Airway epithelial cell (primary cell): ENCODE results near the gene SLC34A1. TPM values are rescaled to one million over a fixed set of nuclear protein-coding genes. Genes with fewer than 3 reads are reported as not detected.

ENCODE experiments used
- total RNA-seq: library from RNA; depleted of rRNA; stranded (reverse); fragments of >200 nt; gene quantifications from 2 replicates; pipeline ENCODE4 v1.2.3, GENCODE V29; 2015

The SLC34A1 gene, protein sequence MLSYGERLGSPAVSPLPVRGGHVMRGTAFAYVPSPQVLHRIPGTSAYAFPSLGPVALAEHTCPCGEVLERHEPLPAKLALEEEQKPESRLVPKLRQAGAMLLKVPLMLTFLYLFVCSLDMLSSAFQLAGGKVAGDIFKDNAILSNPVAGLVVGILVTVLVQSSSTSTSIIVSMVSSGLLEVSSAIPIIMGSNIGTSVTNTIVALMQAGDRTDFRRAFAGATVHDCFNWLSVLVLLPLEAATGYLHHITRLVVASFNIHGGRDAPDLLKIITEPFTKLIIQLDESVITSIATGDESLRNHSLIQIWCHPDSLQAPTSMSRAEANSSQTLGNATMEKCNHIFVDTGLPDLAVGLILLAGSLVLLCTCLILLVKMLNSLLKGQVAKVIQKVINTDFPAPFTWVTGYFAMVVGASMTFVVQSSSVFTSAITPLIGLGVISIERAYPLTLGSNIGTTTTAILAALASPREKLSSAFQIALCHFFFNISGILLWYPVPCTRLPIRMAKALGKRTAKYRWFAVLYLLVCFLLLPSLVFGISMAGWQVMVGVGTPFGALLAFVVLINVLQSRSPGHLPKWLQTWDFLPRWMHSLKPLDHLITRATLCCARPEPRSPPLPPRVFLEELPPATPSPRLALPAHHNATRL
- total RNA-seq: not detected in 2 replicates

DNA sequence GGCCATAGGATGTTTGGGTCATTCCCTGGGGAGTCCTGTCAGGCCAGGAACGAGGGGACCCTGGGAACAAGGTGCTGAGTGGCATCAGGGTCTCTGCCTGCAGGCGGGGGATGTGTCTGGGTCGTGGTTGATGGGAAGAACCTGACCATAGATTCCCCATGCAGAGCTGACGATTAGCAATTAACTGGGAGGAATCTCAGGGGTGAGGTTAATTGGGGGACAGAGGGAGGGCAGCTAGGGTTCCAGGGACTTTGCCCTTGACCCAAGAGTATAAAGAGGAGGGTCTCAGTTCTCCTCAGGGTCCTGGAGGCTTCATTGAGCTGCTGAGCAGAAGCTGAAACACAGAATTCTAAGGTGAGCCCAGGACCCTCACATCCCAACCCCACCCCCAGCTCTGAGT lies at the start of gene SLC34A1:
SLC34A1 (plus strand) TSS at position 301 of the 400 bp plus-strand sequence. CDS start 1,308 bp downstream, outside the sequence.

GRCh38 chr5:177351392-177352329 lies 32.6 kb upstream of the SLC34A1 start, which contains the start of gene LMAN2:
LMAN2 (minus strand) TSS chr5:177351668; CDS start chr5:177351647, 21 bp downstream.

GRCh38 chr5:177357459-177358351 lies 26.5 kb upstream of the SLC34A1 start, which contains the start of gene RGS14:
RGS14 (plus strand) TSS chr5:177357924; CDS start chr5:177358025, 101 bp downstream.

DNA sequence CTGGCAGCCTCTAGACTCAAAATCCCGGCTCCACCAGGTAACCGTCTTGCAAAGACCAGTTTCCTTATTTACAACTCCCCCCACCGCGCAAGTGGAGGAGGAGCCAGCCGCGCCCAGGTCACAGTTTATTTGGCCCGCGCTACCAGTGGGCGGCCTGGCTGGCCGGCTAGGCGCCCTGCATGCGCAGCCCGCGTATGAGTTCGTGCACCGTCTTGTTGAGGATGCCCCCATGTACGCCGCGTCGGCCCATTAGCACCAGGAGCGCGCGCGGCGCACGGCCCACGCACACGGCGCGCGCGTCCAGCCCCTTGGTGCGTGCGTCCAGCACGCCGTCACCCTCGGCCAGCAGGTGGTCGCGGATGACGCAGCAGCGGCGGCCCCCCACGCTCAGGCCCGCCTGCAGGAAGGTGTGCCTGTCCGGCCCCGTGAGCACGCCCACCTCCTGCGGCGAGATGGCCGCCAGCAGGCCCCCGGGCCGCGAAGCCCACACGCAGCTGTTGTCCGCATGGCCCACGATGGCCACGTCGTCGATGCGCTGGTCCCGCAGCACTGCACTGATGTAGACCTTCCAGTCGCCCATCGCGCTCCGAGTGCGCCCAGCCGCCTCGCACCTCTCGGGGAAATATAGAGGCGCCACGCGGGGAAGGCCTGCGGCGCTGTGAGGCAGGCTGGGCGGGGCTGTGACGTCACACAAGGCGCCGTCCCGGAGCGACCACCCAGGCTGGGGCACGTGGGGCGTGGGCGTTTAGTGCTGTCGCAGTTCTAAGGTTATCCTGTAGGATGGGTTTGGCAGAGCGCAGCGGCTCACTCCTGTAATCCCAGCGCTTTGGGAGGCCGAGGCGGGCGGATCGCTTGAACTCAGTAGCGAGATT lies 16.0 kb downstream of the SLC34A1 start, which contains the start of gene PFN3:
PFN3 (minus strand) TSS at position 665 of the 872 bp plus-strand sequence; CDS start at position 580, 85 bp downstream.

GRCh38 chr5:177409043-177409801 lies 25.0 kb downstream of the SLC34A1 start, which contains the start of gene F12:
F12 (minus strand) TSS chr5:177409564; CDS start chr5:177409527, 37 bp downstream.

DNA sequence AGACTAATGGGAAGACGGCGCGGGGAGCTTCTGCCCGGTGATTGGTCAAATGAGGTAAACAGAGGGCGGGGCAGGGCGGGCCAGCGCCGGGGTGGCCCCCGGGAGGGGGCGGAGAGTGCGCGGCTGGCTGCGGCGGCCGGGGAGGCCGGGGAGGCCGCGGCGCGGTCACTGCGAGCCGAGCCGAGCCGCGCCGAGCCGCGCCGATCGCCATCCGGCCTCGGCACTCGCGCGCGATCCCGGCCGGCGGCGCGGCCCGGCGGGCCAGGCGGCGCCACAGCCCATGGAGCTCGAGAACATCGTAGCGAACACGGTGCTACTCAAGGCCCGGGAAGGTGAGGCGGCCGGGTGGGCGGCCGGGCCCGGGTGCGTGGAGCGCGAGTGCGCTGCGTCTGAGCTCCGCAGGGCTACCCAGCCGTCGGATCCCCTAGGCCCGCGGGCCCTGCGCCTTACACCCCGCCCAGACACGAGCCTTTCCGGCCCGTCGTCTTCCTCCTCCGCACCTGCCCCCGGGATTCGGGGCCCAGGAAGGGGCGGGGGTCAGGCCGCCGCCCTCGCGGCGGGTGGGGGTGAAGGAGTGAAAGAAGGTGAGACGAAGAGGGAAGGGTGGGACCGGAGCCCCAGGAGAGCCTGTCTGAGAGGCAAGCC lies 42.5 kb downstream of the SLC34A1 start, which contains the start of gene GRK6:
GRK6 (plus strand) TSS at position 111 of the 645 bp plus-strand sequence; CDS start at position 281, 170 bp downstream.

DNA sequence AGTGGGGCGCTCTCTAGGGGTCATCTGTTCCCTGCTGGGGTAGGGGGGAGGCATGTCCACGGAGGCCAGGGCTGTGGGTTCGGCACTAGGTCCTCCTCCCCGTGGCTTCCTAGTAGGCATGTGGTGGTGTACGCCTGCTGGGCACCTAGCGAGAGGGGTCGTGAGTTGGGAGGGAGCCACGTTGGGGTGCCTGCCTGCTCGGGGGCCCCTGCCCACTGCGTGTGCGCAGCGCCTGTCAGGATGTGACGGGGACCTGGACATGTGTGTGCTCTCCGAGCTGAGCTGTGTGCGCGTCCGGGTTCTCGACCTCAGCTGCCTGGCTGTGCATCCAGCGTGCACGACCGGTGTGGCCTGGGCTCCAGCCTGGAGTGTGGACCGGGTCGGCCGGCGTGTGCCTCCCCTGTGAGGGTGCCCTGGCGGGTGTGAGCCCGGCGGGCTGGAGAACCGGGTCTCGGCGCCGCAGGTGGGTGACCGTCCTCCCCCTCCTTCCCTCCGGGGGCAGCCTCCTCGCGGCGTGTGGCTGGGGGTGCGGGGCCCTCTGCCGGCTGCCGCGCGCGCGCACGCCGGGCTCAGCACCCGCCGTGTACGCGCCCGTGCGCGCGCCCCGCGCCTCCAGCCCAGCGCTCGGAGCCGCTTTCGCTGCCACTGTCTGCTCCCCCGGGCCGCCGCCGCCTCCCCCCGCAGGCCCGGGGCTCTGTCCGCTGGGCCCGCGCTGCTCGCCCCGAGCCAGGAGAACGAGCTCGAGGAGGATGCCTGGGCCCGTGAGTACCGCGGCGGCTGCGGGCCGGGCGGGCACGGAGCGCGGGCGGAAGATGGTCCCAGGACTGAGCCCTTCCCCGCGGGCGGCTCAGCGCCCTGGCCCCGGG lies 62.2 kb downstream of the SLC34A1 start, which contains the start of gene PRR7:
PRR7 (plus strand) TSS at position 615 of the 866 bp plus-strand sequence. CDS start 8,254 bp downstream, outside the sequence.

Other genes starting within 250 kb of the SLC34A1 start
- gene RAB24, start 80.7 kb upstream of the SLC34A1 start, total RNA-seq: 19.6 and 24.3 TPM in 2 replicates
- gene PRELID1, start 80.6 kb upstream of the SLC34A1 start, total RNA-seq: 165 and 185 TPM in 2 replicates
- 5.8 and 10.9 TPM in 2 replicates for gene MXD3, start 72.5 kb upstream of the SLC34A1 start, total RNA-seq
- gene LMAN2, start 32.8 kb upstream of the SLC34A1 start, total RNA-seq: 280 and 321 TPM in 2 replicates
- gene RGS14, start 26.5 kb upstream of the SLC34A1 start, total RNA-seq: 23.4 and 31.0 TPM in 2 replicates
- not detected in 2 replicates for gene PFN3, start 16.2 kb downstream of the SLC34A1 start, total RNA-seq
- 14.4 and 19.6 TPM in 2 replicates for gene F12, start 25.1 kb downstream of the SLC34A1 start, total RNA-seq
- 44.1 and 50.4 TPM in 2 replicates for gene GRK6, start 42.2 kb downstream of the SLC34A1 start, total RNA-seq
- gene PRR7, start 62.4 kb downstream of the SLC34A1 start, total RNA-seq: 21.9 and 29.7 TPM in 2 replicates
- 126 and 146 TPM in 2 replicates for gene DBN1, start 89.2 kb downstream of the SLC34A1 start, total RNA-seq
- gene PDLIM7, start 113.2 kb downstream of the SLC34A1 start, total RNA-seq: 108 and 136 TPM in 2 replicates
- gene DOK3, start 125.4 kb downstream of the SLC34A1 start, total RNA-seq: 0.99 and 1.9 TPM in 2 replicates
- 136 and 138 TPM in 2 replicates for gene DDX41, start 132.5 kb downstream of the SLC34A1 start, total RNA-seq
- gene FAM193B, start 170.1 kb downstream of the SLC34A1 start, total RNA-seq: 27.3 and 33.9 TPM in 2 replicates
- gene TMED9, start 207.8 kb downstream of the SLC34A1 start, total RNA-seq: 134 and 136 TPM in 2 replicates
- 25.7 and 30.0 TPM in 2 replicates for gene B4GALT7, start 215.7 kb downstream of the SLC34A1 start, total RNA-seq